ENCODE measurements around the gene OTULIN.

The OTULIN gene

DNA sequence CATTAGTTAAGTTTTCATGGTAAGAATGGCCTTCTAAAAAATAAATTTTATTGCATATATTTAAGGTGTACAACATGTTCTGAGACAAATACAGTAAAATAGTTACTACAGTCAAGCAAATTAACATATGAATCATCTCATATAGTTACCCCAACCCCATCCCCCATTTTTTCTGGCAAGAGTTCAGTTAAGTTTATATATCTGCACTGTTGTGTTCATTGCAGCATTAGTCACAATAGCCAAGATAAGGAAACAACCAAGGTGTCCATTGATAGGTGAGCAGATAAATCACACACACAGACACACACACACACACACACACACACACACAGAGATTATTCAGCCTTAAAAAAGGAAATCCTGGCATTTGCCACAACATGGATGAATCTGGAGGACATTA lies 37.2 kb upstream of the OTULIN start:
- Histone ChIP-seq H4K20me1 (ENCODE audit: control insufficient read depth, insufficient read depth, low read depth, low read length) (no peaks in the 10 kb centered on the region), H3K27ac (ENCODE audit: low read depth, low read length) (no peak overlapping the region), H3K27me3 (ENCODE audit: control insufficient read depth, low read length) (no peaks in the 10 kb centered on the region), H3K9me3 (ENCODE audit: control insufficient read depth, insufficient read depth, low read length) (no peaks in the 10 kb centered on the region), H3F3A (ENCODE audit: control insufficient read depth, insufficient read depth) (no peaks in the 10 kb centered on the region), H3K36me3 (ENCODE audit: control insufficient read depth, low read length) (no peaks in the 10 kb centered on the region), H3K79me2 (ENCODE audit: control insufficient read depth, low read length) (no peaks in the 10 kb centered on the region), H3K4me2 (ENCODE audit: low read length) (no peak overlapping the region), H3K4me3 (ENCODE audit: low read length) (no peak overlapping the region), H3K4me1 (ENCODE audit: control insufficient read depth, low read length) (no peaks in the 10 kb centered on the region), H3K9me2 (replicated peaks; ENCODE audit: control insufficient read depth, low read length) (no peaks in the 10 kb centered on the region)
- TF ChIP-seq, protein P1, sequence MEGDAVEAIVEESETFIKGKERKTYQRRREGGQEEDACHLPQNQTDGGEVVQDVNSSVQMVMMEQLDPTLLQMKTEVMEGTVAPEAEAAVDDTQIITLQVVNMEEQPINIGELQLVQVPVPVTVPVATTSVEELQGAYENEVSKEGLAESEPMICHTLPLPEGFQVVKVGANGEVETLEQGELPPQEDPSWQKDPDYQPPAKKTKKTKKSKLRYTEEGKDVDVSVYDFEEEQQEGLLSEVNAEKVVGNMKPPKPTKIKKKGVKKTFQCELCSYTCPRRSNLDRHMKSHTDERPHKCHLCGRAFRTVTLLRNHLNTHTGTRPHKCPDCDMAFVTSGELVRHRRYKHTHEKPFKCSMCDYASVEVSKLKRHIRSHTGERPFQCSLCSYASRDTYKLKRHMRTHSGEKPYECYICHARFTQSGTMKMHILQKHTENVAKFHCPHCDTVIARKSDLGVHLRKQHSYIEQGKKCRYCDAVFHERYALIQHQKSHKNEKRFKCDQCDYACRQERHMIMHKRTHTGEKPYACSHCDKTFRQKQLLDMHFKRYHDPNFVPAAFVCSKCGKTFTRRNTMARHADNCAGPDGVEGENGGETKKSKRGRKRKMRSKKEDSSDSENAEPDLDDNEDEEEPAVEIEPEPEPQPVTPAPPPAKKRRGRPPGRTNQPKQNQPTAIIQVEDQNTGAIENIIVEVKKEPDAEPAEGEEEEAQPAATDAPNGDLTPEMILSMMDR (IDR thresholded peaks at IDR 0.05; ENCODE audit: low read depth, low read length, poor library complexity, severe bottlenecking), result no peak
- TF ChIP-seq EZH2phosphoT487 (IDR thresholded peaks at IDR 0.05; ENCODE audit: borderline replicate concordance, low read length), result no peak

DNA sequence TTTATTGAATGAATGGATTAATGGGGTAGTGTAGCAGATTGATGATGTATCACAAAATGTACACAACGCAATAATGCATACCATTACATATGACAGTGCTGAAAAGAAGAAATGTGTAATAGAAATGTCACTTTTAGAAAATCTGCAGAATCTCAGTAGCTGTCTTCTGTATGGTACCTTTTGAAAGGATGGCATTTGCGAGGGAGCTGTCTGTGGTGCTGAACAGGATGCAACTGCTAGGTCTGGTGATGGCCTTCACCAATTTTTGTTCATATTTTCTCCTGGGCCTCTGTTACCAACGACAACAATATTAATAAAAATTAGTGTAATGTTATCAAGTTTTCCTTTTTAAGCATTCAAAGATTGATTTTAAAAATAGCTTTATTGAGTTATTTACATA lies 36.2 kb upstream of the OTULIN start:
- no peaks in the 10 kb centered on the region for H4K20me1 ChIP-seq (ENCODE audit: control insufficient read depth, insufficient read depth, low read depth, low read length)

DNA sequence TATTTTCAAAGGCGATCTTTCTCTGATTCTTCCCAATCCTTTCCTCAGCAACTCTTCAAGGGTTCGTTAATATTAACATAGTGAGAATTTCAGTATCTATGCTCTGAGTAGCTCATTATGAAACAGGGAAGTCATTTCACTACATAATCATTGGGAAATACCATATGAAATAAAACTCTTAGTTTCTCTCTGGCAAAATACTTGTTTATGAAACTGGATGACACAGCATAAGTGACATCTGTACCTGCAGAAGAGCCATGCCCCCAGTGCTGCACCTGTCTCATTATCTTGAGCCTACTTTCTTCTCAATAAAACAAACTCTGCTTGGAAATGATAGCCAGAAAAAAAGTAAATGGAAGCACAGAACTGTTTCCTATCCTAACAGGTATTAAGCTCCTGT lies 33.8 kb upstream of the OTULIN start:
- Histone ChIP-seq H3K27me3 (ENCODE audit: control insufficient read depth, low read length) (no peaks in the 10 kb centered on the region), H3K4me3 (ENCODE audit: low read length) (no peak overlapping the region), H3K4me2 (ENCODE audit: low read length) (no peak overlapping the region)

More for the DNA sequence above, 36.2 kb upstream of the OTULIN start:
- Histone ChIP-seq H3K36me3 (ENCODE audit: control insufficient read depth, low read length) (no peaks in the 10 kb centered on the region), H3K27me3 (ENCODE audit: control insufficient read depth, low read length) (no peaks in the 10 kb centered on the region), H3K79me2 (ENCODE audit: control insufficient read depth, low read length) (no peaks in the 10 kb centered on the region), H3K9me2 (replicated peaks; ENCODE audit: control insufficient read depth, low read length) (no peaks in the 10 kb centered on the region), H3K27ac (ENCODE audit: low read depth, low read length) (no peak overlapping the region), H3K4me3 (ENCODE audit: low read length) (no peak overlapping the region), H3K9me3 (ENCODE audit: control insufficient read depth, insufficient read depth, low read length) (no peaks in the 10 kb centered on the region), H3K4me2 (ENCODE audit: low read length) (no peak overlapping the region), H3F3A (ENCODE audit: control insufficient read depth, insufficient read depth) (no peaks in the 10 kb centered on the region), H3K4me1 (ENCODE audit: control insufficient read depth, low read length) (no peaks in the 10 kb centered on the region)
- TF ChIP-seq, protein P1 (IDR thresholded peaks at IDR 0.05; ENCODE audit: low read depth, low read length, poor library complexity, severe bottlenecking), result no peak
- no peak for TF ChIP-seq EZH2phosphoT487 (IDR thresholded peaks at IDR 0.05; ENCODE audit: borderline replicate concordance, low read length)

More for the DNA sequence above, 33.8 kb upstream of the OTULIN start:
- Histone ChIP-seq H3F3A (ENCODE audit: control insufficient read depth, insufficient read depth) (no peaks in the 10 kb centered on the region), H3K4me1 (ENCODE audit: control insufficient read depth, low read length) (no peaks in the 10 kb centered on the region), H3K9me2 (replicated peaks; ENCODE audit: control insufficient read depth, low read length) (no peaks in the 10 kb centered on the region), H3K9me3 (ENCODE audit: control insufficient read depth, insufficient read depth, low read length) (no peaks in the 10 kb centered on the region), H3K27ac (ENCODE audit: low read depth, low read length) (no peak overlapping the region), H3K36me3 (ENCODE audit: control insufficient read depth, low read length) (no peaks in the 10 kb centered on the region), H3K79me2 (ENCODE audit: control insufficient read depth, low read length) (no peaks in the 10 kb centered on the region), H4K20me1 (ENCODE audit: control insufficient read depth, insufficient read depth, low read depth, low read length) (no peaks in the 10 kb centered on the region)
- TF ChIP-seq, protein P1 (IDR thresholded peaks at IDR 0.05; ENCODE audit: low read depth, low read length, poor library complexity, severe bottlenecking), result no peak
- TF ChIP-seq EZH2phosphoT487 (IDR thresholded peaks at IDR 0.05; ENCODE audit: borderline replicate concordance, low read length), result no peak

Measured in DOHH2 (cell line).